ENCODE measurements around the gene GLP1R. TPM values are rescaled to one million over a fixed set of nuclear protein-coding genes. Genes with fewer than 3 reads are reported as not detected.

GLP1R gene
- total RNA-seq, 1 experiment from 2014 or later: not detected

DNA sequence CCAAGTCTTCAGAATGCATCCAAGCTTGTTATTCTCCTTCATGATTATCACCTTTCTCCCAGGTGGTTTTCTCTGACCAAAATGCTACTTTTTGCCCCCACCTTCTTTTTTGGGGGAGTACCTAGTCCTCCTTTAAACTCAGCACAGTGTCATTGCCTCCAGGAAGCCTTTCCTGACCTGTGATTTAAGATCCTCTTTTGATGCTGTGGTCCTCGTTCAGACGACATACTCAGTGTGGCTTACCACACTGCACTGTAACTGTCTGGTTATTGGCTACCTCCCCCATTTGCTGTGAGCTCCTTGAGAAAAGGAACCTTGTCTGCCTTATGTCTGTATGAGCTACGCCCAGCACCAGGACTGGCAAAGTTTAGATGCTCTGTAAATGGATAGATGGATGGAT, 51.8 kb downstream of the GLP1R start:
- Histone ChIP-seq H3K79me2 (ENCODE audit: insufficient read depth, low read length) (no peaks in the 10 kb centered on the region), H3K9me2 (ENCODE audit: insufficient read depth) (no peaks in the 10 kb centered on the region), H3K27me3 (ENCODE audit: insufficient read depth, low read length) (peaks cover 19% of the 10 kb centered on the region), H3K9ac (ENCODE audit: low read length) (no peak overlapping the region), H4K20me1 (ENCODE audit: insufficient read depth) (no peaks in the 10 kb centered on the region), H3K27ac (ENCODE audit: low read depth, low read length) (no peak overlapping the region), H3K4me3 (replicated peaks in 1 of 2; ENCODE audit: low read depth in 1 of 2, low read length in 2 of 2) (no peak overlapping the region), H2AFZ (ENCODE audit: low read depth, low read length, poor library complexity, severe bottlenecking) (no peak overlapping the region), H3K4me2 (ENCODE audit: low read length) (no peak overlapping the region), H3K36me3 (ENCODE audit: control insufficient read depth in 1 of 2, insufficient read depth in 2 of 2, low read length in 2 of 2) (no peaks in the 10 kb centered on the region), H3K4me1 (ENCODE audit: control insufficient read depth in 1 of 2, insufficient read depth in 2 of 2, low read length in 2 of 2) (no peaks in the 10 kb centered on the region), H3K9me3 (ENCODE audit: control insufficient read depth in 1 of 2, insufficient read depth in 1 of 2, low read depth in 1 of 2, low read length in 2 of 2) (no peaks in the 10 kb centered on the region)
- DNase-seq (ENCODE audit: low read depth, low spot score) (no peak), ATAC-seq (no peak)
- TF ChIP-seq CEBPB (IDR thresholded peaks at IDR 0.05; ENCODE audit: low read depth) (no peak), POLR2AphosphoS5 (IDR thresholded peaks at IDR 0.05; ENCODE audit: low read depth, low read length) (no peak), ZNF274 (IDR thresholded peaks at IDR 0.05; ENCODE audit: low read depth, low read length) (no peak), ELF1 (IDR thresholded peaks at IDR 0.05; ENCODE audit: borderline replicate concordance, low read depth) (no peak), YY1 (IDR thresholded peaks at IDR 0.05; ENCODE audit: extremely low read depth, insufficient replicate concordance, low read depth, low read length) (no peak), SRF (IDR thresholded peaks at IDR 0.05; ENCODE audit: low read depth) (no peak), EGR1 (IDR thresholded peaks at IDR 0.05; ENCODE audit: low read depth) (no peak), POLR2A (IDR thresholded peaks at IDR 0.05; ENCODE audit: borderline replicate concordance, extremely low read depth, insufficient read depth, insufficient read length) (no peak), EZH2phosphoT487 (IDR thresholded peaks at IDR 0.05; ENCODE audit: borderline replicate concordance) (no peak), SP1 (IDR thresholded peaks at IDR 0.05; ENCODE audit: low read depth) (no peak), JUND (IDR thresholded peaks at IDR 0.05) (no peak), ATF3 (IDR thresholded peaks at IDR 0.05) (no peak), CTCF (IDR thresholded peaks at IDR 0.05 in 2 of 3, conservative IDR thresholded peaks at IDR 0.05 in 1 of 3; ENCODE audit: borderline replicate concordance in 1 of 3, insufficient read depth in 1 of 3, low read depth in 2 of 3, low read length in 2 of 3) (no peak), CBX3 (IDR thresholded peaks at IDR 0.05; ENCODE audit: low read depth) (no peak), TCF7L2 (IDR thresholded peaks at IDR 0.05; ENCODE audit: borderline replicate concordance, extremely low read depth, insufficient read depth, insufficient read length) (no peak), RAD21 (IDR thresholded peaks at IDR 0.05; ENCODE audit: low read depth) (no peak)
- TF ChIP-seq, protein P1, sequence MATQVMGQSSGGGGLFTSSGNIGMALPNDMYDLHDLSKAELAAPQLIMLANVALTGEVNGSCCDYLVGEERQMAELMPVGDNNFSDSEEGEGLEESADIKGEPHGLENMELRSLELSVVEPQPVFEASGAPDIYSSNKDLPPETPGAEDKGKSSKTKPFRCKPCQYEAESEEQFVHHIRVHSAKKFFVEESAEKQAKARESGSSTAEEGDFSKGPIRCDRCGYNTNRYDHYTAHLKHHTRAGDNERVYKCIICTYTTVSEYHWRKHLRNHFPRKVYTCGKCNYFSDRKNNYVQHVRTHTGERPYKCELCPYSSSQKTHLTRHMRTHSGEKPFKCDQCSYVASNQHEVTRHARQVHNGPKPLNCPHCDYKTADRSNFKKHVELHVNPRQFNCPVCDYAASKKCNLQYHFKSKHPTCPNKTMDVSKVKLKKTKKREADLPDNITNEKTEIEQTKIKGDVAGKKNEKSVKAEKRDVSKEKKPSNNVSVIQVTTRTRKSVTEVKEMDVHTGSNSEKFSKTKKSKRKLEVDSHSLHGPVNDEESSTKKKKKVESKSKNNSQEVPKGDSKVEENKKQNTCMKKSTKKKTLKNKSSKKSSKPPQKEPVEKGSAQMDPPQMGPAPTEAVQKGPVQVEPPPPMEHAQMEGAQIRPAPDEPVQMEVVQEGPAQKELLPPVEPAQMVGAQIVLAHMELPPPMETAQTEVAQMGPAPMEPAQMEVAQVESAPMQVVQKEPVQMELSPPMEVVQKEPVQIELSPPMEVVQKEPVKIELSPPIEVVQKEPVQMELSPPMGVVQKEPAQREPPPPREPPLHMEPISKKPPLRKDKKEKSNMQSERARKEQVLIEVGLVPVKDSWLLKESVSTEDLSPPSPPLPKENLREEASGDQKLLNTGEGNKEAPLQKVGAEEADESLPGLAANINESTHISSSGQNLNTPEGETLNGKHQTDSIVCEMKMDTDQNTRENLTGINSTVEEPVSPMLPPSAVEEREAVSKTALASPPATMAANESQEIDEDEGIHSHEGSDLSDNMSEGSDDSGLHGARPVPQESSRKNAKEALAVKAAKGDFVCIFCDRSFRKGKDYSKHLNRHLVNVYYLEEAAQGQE (IDR thresholded peaks at IDR 0.05; ENCODE audit: low read depth): no peak
- TF ChIP-seq, protein P2, sequence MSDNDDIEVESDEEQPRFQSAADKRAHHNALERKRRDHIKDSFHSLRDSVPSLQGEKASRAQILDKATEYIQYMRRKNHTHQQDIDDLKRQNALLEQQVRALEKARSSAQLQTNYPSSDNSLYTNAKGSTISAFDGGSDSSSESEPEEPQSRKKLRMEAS (IDR thresholded peaks at IDR 0.05): no peak
- TF ChIP-seq, protein P3, sequence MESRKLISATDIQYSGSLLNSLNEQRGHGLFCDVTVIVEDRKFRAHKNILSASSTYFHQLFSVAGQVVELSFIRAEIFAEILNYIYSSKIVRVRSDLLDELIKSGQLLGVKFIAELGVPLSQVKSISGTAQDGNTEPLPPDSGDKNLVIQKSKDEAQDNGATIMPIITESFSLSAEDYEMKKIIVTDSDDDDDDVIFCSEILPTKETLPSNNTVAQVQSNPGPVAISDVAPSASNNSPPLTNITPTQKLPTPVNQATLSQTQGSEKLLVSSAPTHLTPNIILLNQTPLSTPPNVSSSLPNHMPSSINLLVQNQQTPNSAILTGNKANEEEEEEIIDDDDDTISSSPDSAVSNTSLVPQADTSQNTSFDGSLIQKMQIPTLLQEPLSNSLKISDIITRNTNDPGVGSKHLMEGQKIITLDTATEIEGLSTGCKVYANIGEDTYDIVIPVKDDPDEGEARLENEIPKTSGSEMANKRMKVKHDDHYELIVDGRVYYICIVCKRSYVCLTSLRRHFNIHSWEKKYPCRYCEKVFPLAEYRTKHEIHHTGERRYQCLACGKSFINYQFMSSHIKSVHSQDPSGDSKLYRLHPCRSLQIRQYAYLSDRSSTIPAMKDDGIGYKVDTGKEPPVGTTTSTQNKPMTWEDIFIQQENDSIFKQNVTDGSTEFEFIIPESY (IDR thresholded peaks at IDR 0.05; ENCODE audit: extremely low read depth, insufficient replicate concordance, low read length): no peak
- RAD21 ChIA-PET (ENCODE audit: low non-redundant PET in 1 of 2, low total read pairs in 2 of 2, uncharacterized antibody in 2 of 2, unreplicated experiment in 2 of 2): no interaction called here
- intact Hi-C loops (cut with micrococcal nuclease): loop anchor here (5.0 kb wide), 2 partner anchors 128 to 212 kb away; partner anchors contain the start of gene KCNK17
- POLR2A ChIA-PET: no interaction called here
- CTCF ChIA-PET: interaction anchor here (2.5 kb wide), 1 partner anchor 98 kb away, joined by 8 read pairs; no protein-coding TSS in a partner anchor
- no TSS peak for BruUV-seq (replicated peaks)
